Smooth muscle cell (in vitro differentiated cells): ENCODE data around the gene SETD3. TPM values are rescaled to one million over a fixed set of nuclear protein-coding genes. Genes with fewer than 3 reads are reported as not detected.

Experiments used
- DNase-seq: peaks from one replicate; lab custom pipeline; 2025; ENCODE audit not compliant: unreplicated experiment; lab: John Stamatoyannopoulos, UW
- H2AFZ ChIP-seq: fragments of 200-600 bp; sonication (generic); 2 replicates; pipeline ENCODE4 v1.6.0; 2016; ENCODE audit warnings: antibody characterized with exemption, low read depth, mild to moderate bottlenecking
- H3F3A ChIP-seq: fragments of 200-600 bp; sonication (generic); 2 replicates; pipeline ENCODE4 v1.6.0; 2017; ENCODE audit warnings: antibody characterized with exemption, low read depth
- H3K27ac ChIP-seq: fragments of 200-600 bp; sonication (generic); 2 replicates; pipeline ENCODE4 v1.5.1; 2016; ENCODE audit warnings: low read depth, mild to moderate bottlenecking
- H3K27me3 ChIP-seq: fragments of 200-600 bp; sonication (generic); 2 replicates; pipeline ENCODE4 v1.6.1; 2016; ENCODE audit warnings: low read depth, mild to moderate bottlenecking
- H3K36me3 ChIP-seq: fragments of 200-600 bp; sonication (generic); 2 replicates; pipeline ENCODE4 v1.5.1; 2016; ENCODE audit warnings: low read depth
- H3K4me1 ChIP-seq: fragments of 200-600 bp; sonication (generic); 2 replicates; pipeline ENCODE4 v1.5.1; 2016; ENCODE audit warnings: low read depth
- H3K4me2 ChIP-seq: fragments of 200-600 bp; sonication (generic); 2 replicates; pipeline ENCODE4 v1.6.0; 2016; ENCODE audit warnings: mild to moderate bottlenecking
- H3K4me3 ChIP-seq: fragments of 200-600 bp; sonication (generic); 2 replicates; pipeline ENCODE4 v1.5.1; 2016; ENCODE audit warnings: mild to moderate bottlenecking
- H3K79me2 ChIP-seq: fragments of 200-600 bp; sonication (generic); 2 replicates; pipeline ENCODE4 v1.6.0; 2016; ENCODE audit warnings: low read depth, mild to moderate bottlenecking
- H3K9ac ChIP-seq: fragments of 200-600 bp; sonication (generic); 2 replicates; pipeline ENCODE4 v1.6.0; 2016; ENCODE audit warnings: low read depth
- H3K9me3 ChIP-seq: fragments of 200-600 bp; sonication (generic); replicated peaks from 2 replicates; pipeline ENCODE4 v1.5.1; 2016; ENCODE audit warnings: low read depth
- H4K20me1 ChIP-seq: fragments of 200-600 bp; sonication (generic); 2 replicates; pipeline ENCODE4 v1.6.0; 2016; ENCODE audit warnings: low read depth
- CTCF ChIP-seq: fragments of 200-600 bp; sonication (generic); IDR thresholded peaks from 2 replicates; pipeline ENCODE4 v1.5.1; 2017; ENCODE audit warnings: borderline replicate concordance, mild to moderate bottlenecking, antibody characterized with exemption; ENCODE audit not compliant: insufficient read depth, poor library complexity, severe bottlenecking
- WGBS: methylation state at CpG from one replicate; pipeline ENCODE4 v1.1.7; 2016; ENCODE audit warnings: low lambda C conversion rate; 5-methylcytosine and 5-hydroxymethylcytosine counted together
- polyA plus RNA-seq: library from polyadenylated mRNA; unstranded; fragments of >200 nt; fragmentation: Nextera tagmentation; extraction: Ambion mirVana; gene quantifications from 2 replicates; pipeline ENCODE4 v1.2.1, GENCODE V29; 2016
- total RNA-seq: library from RNA; depleted of rRNA; stranded (reverse); fragments of >200 nt; gene quantifications from 2 replicates; pipeline ENCODE4 v1.2.3, GENCODE V29; 2014

SETD3 gene
- total and polyA plus RNA-seq, 2 experiments from 2014 or later = 49.2 to 74.9 TPM

- H3K4me1 ChIP-seq = no peaks in the 10 kb centered on the region
- peaks cover 72% of the 10 kb centered on the region for H4K20me1 ChIP-seq
- no peak overlapping the region for H3K9ac ChIP-seq
- H3K79me2 ChIP-seq = peaks cover 36% of the 10 kb centered on the region
- H3K9me3 ChIP-seq = no peaks in the 10 kb centered on the region
- no peaks in the 10 kb centered on the region for H3K27me3 ChIP-seq
- no peak overlapping the region for H3K4me3 ChIP-seq
- H3F3A ChIP-seq = no peaks in the 10 kb centered on the region
- no peak for DNase-seq
- H2AFZ ChIP-seq = no peak overlapping the region
- TF ChIP-seq CTCF = no peak
- H3K4me2 ChIP-seq = no peak overlapping the region
- no peak overlapping the region for H3K27ac ChIP-seq
- peaks cover 32% of the 10 kb centered on the region for H3K36me3 ChIP-seq
- WGBS = 97% methylated on average over 2 of the region's 2 CpGs
Observed at GRCh38 chr14:99497341-99497740, 16.7 kb upstream of the SETD3 start.

GRCh38 chr14:99484106-99484505 is 3.4 kb upstream of the SETD3 start:
- Histone ChIP-seq H3K4me2 (no peak overlapping the region), H3K9me3 (no peaks in the 10 kb centered on the region), H2AFZ (no peak overlapping the region), H3K4me1 (peaks cover 16% of the 10 kb centered on the region), H3K27me3 (no peaks in the 10 kb centered on the region), H4K20me1 (peaks cover 83% of the 10 kb centered on the region), H3K9ac (no peak overlapping the region), H3K27ac (no peak overlapping the region), H3K36me3 (no peaks in the 10 kb centered on the region), H3K79me2 (peaks cover 84% of the 10 kb centered on the region), H3F3A (peaks cover 5% of the 10 kb centered on the region), H3K4me3 (no peak overlapping the region)
- no peak for DNase-seq
- 71% methylated on average over 2 of the region's 2 CpGs for WGBS
- no peak for TF ChIP-seq CTCF

- H3K27ac ChIP-seq = peak overlapping the region; percentile 97
- H3K79me2 ChIP-seq = peaks cover 84% of the 10 kb centered on the region
- H3K4me2 ChIP-seq = peak overlapping the region; percentile 94
- H3K36me3 ChIP-seq = no peaks in the 10 kb centered on the region
- H3K9me3 ChIP-seq = no peaks in the 10 kb centered on the region
- TF ChIP-seq CTCF = no peak
- peak overlapping the region; percentile 94 for H3K4me3 ChIP-seq
- under 1% methylated on average over 17 of the region's 17 CpGs for WGBS
- peaks cover 15% of the 10 kb centered on the region for H3F3A ChIP-seq
- peaks cover 35% of the 10 kb centered on the region for H3K4me1 ChIP-seq
- peaks cover 81% of the 10 kb centered on the region for H4K20me1 ChIP-seq
- peak overlapping the region; percentile 46 for H2AFZ ChIP-seq
- peak overlapping the region; percentile 98 for H3K9ac ChIP-seq
- no peaks in the 10 kb centered on the region for H3K27me3 ChIP-seq
- DNase-seq = no peak
Observed at GRCh38 chr14:99481745-99482099, 1.1 kb upstream of the SETD3 start.
